ENCODE results near the gene EPAS1.

DNA sequence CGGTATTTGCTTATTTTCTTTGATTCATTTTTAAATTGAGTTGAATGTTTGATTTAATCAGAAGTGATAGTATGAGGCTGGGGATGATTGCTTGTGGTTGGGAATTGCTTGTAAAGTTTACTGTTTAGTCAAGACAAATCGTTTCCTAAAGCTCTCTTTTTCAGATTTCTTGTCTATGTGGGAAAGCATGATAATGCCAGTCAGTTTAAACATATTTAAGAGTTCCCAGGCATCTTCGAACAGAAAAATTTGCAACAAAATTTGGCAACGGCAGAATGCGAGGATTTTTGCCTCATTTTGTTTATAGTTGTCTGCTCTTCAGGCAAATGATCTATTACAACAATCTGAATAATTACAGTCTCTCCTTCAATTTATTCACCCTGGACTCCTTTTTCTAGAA is 22.5 kb downstream of the EPAS1 start:
- TF ChIP-seq POLR2A (IDR thresholded peaks at IDR 0.05): no peak
- TF ChIP-seq, protein P1, sequence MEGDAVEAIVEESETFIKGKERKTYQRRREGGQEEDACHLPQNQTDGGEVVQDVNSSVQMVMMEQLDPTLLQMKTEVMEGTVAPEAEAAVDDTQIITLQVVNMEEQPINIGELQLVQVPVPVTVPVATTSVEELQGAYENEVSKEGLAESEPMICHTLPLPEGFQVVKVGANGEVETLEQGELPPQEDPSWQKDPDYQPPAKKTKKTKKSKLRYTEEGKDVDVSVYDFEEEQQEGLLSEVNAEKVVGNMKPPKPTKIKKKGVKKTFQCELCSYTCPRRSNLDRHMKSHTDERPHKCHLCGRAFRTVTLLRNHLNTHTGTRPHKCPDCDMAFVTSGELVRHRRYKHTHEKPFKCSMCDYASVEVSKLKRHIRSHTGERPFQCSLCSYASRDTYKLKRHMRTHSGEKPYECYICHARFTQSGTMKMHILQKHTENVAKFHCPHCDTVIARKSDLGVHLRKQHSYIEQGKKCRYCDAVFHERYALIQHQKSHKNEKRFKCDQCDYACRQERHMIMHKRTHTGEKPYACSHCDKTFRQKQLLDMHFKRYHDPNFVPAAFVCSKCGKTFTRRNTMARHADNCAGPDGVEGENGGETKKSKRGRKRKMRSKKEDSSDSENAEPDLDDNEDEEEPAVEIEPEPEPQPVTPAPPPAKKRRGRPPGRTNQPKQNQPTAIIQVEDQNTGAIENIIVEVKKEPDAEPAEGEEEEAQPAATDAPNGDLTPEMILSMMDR (IDR thresholded peaks at IDR 0.05): no peak

Measured in thyroid gland (tissue), 4 donors.